Measurements from ENCODE around the gene PLEK. TPM values are rescaled to one million over a fixed set of nuclear protein-coding genes. Genes with fewer than 3 reads are reported as not detected.

Gene PLEK
- total and polyA plus RNA-seq, 9 of the 15 experiments (the other 6 are each of a cell fraction or from before 2014, with no cell fraction given): 0.14 to 1.2 (median 0.36) TPM

- TF ChIP-seq TAF7 (tag; IDR thresholded peaks at IDR 0.05) (no peak), MLLT1 (IDR thresholded peaks at IDR 0.05) (peak in 1 of 2 experiments; percentile 63; a peak in 1 of 4 replicates), ETV1 (tag; conservative IDR thresholded peaks at IDR 0.05; ENCODE audit: low read depth) (0 out of 2 replicates have a peak, but pooled peaks have one; percentile 29), FOXA3 (CRISPR knock-in tag; conservative IDR thresholded peaks at IDR 0.05 in 1 of 2, IDR thresholded peaks at IDR 0.05 in 1 of 2) (no peak), ZNF274 (IDR thresholded peaks at IDR 0.05; ENCODE audit: borderline replicate concordance, low read depth, low read length) (no peak), ZNF311 (CRISPR knock-in tag; IDR thresholded peaks at IDR 0.05) (0 out of 2 replicates have a peak, but pooled peaks have one; percentile 17), MAFK (IDR thresholded peaks at IDR 0.05; ENCODE audit: low read length) (peak; percentile 16; the same call in 1 of the 2 replicates), VEZF1 (CRISPR knock-in tag; IDR thresholded peaks at IDR 0.05) (peak; percentile 31), OTX1 (CRISPR knock-in tag; IDR thresholded peaks at IDR 0.05) (0 out of 2 replicates have a peak, but pooled peaks have one; percentile 66), CBX1 (IDR thresholded peaks at IDR 0.05; ENCODE audit: low read depth) (0 out of 2 replicates have a peak, but pooled peaks have one; percentile 23), NCOA1 (IDR thresholded peaks at IDR 0.05; ENCODE audit: low read depth) (no peak; the same call in 1 of the 2 replicates), ARID2 (IDR thresholded peaks at IDR 0.05) (no peak), RNF2 (IDR thresholded peaks at IDR 0.05) (peak; percentile 69; the same call in 1 of the 2 replicates), DIDO1 (tag; IDR thresholded peaks at IDR 0.05; ENCODE audit: low read depth) (0 out of 2 replicates have a peak, but pooled peaks have one; percentile 49), NBN (IDR thresholded peaks at IDR 0.05; ENCODE audit: low read depth) (peak; percentile 75), ZNF76 (CRISPR knock-in tag; IDR thresholded peaks at IDR 0.05; ENCODE audit: borderline replicate concordance) (no peak; the same call in 1 of the 2 replicates), NEUROD1 (IDR thresholded peaks at IDR 0.05; ENCODE audit: borderline replicate concordance, low read depth, low read length, partially characterized antibody) (peak; percentile 30), ETS2 (tag; IDR thresholded peaks at IDR 0.05; ENCODE audit: borderline replicate concordance, poor library complexity, severe bottlenecking) (no peak), POLR2AphosphoS5 (IDR thresholded peaks at IDR 0.05; ENCODE audit: control insufficient read depth, insufficient read depth, low read depth, low read length) (no peak), TOE1 (IDR thresholded peaks at IDR 0.05; ENCODE audit: borderline replicate concordance) (0 out of 2 replicates have a peak, but pooled peaks have one; percentile 31), TOE1 (CRISPR knock-in tag; IDR thresholded peaks at IDR 0.05; ENCODE audit: borderline replicate concordance, low read depth) (no peak), MTA3 (IDR thresholded peaks at IDR 0.05; ENCODE audit: borderline replicate concordance) (peak; percentile 49; the same call in 1 of the 2 replicates), ZNF79 (CRISPR knock-in tag; IDR thresholded peaks at IDR 0.05; ENCODE audit: low read depth) (peak; percentile 74), SMAD4 (CRISPR knock-in tag; conservative IDR thresholded peaks at IDR 0.05) (peak; percentile 90), NFRKB (IDR thresholded peaks at IDR 0.05; ENCODE audit: low read depth) (peak; percentile 89), RHOXF2B (CRISPR knock-in tag; conservative IDR thresholded peaks at IDR 0.05) (peak; percentile 75; the same call in 1 of the 2 replicates), ZNF444 (CRISPR knock-in tag; IDR thresholded peaks at IDR 0.05) (0 out of 2 replicates have a peak, but pooled peaks have one; percentile 8)
Measured at GRCh38 chr2:68420254-68420910, 55.3 kb downstream of the PLEK start (continued).
